Posterior cingulate gyrus (tissue), 11 donors: ENCODE data around the gene CYP4A11.
"Not testable (repeated sequence)": the region's sequence is repeated elsewhere in the genome, so short reads cannot be mapped to it uniquely, and the experiment has no call there.

Source experiments
- DNase-seq, 10 donors: peaks; one replicate each; pipeline versions ENCODE4 v3.0.0 to v3.0.0-alpha.2; 2020 to 2021; ENCODE audit warnings: mixed read lengths in 3 of 10
- intact Hi-C: fragments of 100-400 bp; cut with DNase I; formaldehyde crosslinking; loops from one replicate; pipeline ENCODE4 v1.15.1; 2023

CYP4A11 gene, protein sequence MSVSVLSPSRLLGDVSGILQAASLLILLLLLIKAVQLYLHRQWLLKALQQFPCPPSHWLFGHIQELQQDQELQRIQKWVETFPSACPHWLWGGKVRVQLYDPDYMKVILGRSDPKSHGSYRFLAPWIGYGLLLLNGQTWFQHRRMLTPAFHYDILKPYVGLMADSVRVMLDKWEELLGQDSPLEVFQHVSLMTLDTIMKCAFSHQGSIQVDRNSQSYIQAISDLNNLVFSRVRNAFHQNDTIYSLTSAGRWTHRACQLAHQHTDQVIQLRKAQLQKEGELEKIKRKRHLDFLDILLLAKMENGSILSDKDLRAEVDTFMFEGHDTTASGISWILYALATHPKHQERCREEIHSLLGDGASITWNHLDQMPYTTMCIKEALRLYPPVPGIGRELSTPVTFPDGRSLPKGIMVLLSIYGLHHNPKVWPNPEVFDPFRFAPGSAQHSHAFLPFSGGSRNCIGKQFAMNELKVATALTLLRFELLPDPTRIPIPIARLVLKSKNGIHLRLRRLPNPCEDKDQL

DNA sequence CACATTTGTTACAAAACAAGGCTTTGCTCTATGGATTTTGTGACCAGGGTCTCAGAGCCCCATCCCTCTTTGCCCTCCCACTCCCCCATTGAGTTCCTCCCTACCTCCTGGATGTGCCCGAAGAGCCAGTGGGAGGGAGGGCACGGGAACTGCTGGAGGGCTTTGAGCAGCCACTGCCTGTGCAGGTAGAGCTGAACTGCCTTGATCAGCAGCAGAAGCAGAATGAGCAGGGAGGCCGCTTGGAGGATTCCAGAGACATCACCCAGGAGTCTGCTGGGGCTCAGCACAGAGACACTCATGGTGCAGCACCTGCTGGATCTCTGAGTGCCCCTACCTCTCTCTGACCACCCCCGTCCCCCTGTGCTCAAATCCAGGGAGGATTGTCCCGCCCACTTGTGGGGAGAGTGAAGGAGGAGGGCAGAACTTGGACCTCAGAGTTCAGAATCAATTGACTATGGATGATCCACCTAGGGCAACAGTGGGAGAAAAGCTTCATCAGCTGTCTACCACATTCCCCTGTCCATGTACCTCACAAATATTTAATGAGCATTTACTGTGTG is at the start of gene CYP4A11:
Gene CYP4A11 (minus strand): TSS at position 342 of the 560 bp plus-strand sequence. CDS start 43 bp downstream, at position 299.
- intact Hi-C loops, result no loop called here

DNA sequence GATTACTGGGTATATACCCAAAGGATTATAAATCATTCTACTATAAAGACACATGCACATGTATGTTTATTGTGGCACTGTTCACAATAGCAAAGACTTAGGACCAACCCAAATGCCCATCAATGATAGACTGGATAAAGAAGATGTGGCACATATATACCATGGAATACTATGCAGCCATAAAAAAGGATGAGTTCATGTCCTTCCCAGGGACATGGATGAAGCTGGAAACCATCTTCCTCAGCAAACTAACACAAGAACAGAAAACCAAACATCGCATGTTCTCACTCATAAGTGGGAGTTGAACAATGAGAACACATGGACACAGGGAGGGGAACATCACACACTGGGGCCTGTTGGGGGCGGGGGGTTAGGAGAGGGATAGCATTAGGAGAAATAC is 49.3 kb upstream of the CYP4A11 start:
- intact Hi-C loops, DNase-seq: not testable (repeated sequence)

More for the DNA sequence above, at the start of gene CYP4A11:
- no peak for DNase-seq

DNA sequence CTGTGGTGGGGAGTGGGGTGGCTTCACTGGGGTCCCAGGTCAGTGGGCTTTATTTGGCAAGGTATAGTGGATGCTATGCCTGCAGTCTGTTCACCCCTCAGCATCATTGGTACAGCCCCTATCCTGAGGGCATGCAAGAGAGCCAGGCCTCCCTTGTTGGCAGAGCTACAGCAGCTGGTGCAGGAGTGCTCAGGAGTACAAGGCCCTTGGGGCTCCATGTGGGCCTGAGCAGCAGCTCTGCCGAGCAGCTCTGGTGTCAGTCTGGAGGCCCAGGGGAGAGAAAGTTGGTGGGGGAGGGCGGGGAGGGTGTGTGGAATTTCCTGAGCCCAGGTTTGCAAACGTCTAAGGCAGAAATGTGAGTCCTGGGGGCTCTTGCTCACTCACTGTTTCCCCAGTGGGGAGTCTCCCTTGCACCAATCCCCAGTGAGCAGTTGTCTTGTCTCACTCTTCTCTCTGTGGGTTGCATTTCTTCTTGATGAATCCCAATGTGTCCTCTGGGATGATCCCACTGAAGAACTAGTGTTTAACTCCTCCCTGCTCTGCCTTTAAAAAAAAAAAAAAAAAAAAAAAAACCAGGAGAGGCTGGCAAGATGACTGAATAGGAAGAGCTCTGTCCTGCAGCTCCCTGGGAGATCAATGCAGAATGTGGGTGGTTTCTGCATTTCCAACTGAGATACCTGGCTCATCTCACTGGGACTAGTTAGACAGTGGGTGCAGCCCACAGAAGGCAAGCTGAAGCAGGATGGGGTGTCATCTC is 42.7 kb upstream of the CYP4A11 start:
- DNase-seq, result no peak
- intact Hi-C loops, result no loop called here

DNA sequence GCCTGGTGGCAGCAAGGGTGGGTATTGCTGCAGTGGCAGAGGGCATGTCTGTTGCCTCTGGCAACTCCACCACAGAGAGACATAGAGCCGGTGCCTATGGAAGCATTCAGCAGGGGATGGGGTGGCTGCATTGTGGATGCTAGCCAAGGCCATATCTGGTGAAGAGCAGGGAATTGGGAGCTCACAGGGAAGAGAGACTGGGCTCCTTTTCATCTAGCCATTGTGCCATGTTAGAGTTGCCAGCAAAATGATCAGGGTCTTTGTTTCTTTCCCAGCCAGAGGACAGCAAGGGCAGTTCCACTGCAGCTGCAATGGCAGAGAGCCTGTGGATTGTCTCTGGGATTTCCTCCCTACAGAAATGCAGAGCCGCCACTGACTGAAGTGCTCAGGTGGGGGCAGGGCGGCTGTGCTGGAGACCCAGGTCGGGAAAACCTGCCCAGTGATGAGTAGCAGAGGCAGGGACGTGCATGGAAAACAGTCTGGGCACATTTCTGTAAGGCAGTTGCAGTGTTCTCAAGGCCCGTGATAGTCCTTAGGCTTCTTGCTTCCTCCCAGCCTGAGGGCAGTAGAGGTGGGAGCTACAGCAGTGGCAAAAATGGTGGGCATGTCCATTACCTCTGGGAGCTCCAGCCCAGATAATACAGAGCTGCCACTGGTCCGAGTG is 42.0 kb upstream of the CYP4A11 start:
- intact Hi-C loops, result no loop called here
- DNase-seq, result peak in 3 of 10 donors; percentile 5 to 65 (median 18)

DNA sequence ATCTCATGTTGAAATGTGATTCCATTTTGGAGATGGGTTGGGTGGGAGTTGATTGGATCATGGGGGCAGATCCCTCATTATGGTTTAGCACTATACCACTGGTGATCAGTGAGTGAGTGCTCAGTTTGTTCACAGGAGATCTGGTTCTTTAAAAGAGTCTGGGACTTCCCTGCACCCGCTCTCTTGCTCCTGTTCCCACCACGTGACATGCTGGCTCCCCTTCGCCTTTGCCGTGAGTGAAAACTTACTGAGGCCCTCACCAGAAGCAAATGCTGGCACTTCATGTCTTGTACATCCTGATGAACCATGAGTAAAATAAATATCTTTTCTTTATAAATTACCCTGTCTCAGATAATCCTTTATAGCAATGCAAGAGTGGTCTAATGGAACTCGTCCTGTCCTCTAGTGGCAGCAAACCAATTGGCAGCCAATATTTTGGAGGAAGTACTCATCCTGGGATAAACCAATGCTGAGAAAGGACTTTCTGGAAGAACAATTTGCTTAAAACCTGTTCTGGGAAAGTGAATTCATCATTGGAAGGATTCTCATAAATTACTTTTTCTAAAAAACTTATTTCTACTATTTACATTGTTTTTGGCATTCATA is 27.8 kb upstream of the CYP4A11 start:
- intact Hi-C loops, result no loop called here
- no peak for DNase-seq

DNA sequence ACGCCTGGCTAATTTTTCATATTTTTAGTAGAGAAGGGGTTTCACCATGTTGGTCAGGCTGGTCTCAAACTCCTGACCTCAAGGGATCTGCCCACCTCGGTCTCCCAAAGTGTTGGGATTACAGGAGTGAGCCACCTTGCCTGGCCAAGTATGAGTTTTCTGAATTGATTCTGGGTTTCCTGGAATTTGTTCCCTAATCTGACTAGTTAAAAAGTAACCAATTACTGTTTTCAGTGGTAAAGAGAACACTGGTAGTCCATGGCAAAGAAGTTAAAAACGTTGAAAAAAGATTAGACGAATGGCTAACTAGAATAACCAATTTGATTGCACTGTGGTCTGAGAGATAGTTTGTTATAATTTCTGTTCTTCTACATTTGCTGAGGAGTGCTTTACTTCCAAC is 21.0 kb upstream of the CYP4A11 start:
- DNase-seq, intact Hi-C loops: not testable (repeated sequence)

DNA sequence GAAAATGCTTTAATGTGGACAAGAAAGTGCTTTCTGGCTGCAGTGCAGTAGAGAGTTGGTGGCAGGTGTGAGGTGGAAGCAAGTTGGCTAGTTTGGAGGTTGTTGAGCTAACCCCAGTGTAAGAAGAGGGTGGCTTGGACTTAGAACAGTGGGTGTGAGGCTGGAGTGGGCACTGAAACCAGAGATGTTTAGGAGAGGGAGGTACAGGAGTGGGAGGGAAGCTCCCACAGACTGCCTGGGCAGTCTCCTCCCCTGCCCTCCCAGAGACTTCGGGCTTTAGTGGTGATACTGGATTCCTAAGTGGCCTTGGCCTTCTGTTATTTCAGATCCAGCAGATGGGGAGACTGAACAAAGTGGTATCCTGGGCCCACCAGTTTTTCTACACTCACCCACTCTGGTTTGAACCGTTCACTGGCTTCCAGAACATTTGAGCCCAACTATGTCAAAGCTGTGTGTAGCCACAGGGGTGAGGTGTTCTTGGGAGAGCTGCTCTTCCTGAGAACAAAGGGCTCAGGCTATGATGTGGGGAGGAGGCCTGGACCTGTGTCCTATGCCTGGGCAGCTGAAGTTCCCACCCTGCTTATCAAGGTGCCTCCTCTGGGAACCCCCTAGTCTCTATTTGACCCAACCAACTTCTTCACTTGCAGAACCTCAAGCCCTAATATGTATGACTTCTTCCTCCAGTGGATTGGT is 19.9 kb upstream of the CYP4A11 start:
- DNase-seq, result no peak
- intact Hi-C loops, result no loop called here

DNA sequence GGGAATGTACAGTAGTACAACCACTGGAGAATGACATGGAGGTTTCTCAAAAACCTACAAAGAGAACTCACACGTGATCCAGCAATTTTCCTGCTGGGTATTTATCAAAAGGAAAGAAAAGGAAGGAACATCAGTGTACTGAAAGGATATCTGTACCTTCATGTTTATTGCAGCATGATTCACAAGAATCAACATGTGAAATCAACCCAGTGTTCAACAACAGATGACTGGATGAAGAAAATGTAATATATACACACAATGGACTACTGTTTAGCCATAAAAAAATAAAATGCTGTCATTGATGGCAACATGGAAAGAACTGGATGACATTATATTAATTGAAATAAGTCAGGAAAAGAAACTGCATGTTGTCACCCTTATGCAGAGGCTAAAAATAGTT is 19.0 kb upstream of the CYP4A11 start:
- no peak for DNase-seq
- intact Hi-C loops, result no loop called here

DNA sequence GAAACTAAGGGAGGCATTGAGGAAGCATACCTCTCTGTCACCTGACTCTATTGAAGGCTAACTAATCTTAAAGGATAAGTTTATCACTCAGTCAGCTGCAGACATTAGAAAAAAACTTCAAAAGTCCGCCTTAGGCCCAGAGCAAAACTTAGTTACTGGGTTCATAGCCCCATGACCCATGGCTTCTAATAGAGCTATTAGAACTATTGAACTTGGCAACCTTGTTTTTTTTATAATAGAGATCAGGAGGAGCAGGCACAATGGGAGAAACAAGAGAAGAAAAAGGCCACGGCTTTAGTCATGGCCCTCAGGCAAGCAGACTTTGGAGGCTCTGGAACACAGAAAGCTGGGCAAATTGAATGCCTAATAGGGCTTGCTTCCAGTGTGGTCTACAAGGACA is 13.8 kb upstream of the CYP4A11 start:
- intact Hi-C loops, DNase-seq: not testable (repeated sequence)

DNA sequence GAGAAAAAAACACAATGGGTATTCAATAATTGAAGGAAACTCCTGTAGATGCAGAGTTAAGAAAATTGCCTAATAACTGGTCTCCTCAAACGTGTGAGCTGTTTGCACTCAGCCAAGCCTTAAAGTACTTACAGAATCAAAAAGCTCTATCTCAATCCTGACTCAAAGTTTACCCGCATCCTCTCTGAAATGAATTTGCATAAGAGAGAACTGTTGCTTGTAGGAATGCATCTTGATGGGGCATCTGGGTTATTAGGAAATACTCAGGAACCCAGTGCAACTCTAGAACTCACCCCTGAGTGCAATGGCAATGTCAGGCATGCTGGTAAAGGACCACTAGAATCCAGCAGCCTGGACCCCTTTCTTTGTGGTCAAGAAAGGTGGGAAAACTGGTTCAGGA is 12.6 kb upstream of the CYP4A11 start:
- DNase-seq, intact Hi-C loops: not testable (repeated sequence)

DNA sequence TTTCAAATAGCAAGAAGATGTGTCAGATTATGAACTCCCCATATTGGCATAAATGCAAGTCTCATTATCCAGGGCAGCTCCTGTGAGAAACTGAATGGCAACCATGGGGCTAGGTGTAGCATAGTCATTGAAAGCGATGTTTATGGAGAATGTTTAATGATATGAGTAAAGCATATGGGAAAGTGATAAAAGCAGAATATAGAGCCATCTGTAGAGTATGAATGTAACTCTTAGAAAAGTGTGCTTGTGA is 8.1 kb upstream of the CYP4A11 start:
- DNase-seq, intact Hi-C loops: not testable (repeated sequence)

DNA sequence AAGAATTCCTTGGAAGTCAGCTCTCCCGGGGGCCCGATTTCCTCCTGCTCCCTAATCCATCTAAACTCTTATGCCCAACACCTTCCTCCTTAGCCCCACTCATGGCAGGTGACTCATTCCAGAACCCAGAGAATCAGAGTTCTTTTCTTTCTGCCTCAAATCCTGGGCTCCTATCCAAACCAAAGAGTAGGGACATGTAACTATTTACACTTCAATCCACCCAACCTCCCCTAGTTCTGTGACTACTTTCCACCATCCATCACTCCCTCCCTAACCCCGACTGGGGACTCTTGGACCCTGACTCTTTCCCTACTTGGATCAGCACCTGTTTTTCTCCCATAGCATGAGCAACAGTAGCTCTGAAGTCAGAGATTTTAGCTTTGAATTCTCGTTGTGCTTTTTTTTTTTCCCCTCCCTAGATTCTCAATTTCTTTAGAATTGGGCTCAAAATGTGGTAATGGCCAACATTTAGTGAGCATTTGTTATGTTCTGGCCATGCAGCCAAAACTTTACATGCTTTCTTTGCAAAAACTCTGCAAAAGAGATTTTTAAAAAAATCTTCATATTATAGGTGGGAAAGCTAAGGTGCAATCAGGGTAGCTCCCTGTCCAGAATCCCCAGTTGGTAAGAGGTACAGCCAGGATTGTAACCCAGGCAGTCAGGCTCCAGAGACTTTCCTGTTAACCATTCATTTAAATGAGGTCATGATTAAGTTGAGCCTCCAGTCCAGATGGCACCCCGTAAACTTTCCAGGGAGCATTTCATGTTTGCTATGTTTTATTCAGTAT is 7.5 kb upstream of the CYP4A11 start:
- DNase-seq, result no peak
- intact Hi-C loops, result no loop called here

DNA sequence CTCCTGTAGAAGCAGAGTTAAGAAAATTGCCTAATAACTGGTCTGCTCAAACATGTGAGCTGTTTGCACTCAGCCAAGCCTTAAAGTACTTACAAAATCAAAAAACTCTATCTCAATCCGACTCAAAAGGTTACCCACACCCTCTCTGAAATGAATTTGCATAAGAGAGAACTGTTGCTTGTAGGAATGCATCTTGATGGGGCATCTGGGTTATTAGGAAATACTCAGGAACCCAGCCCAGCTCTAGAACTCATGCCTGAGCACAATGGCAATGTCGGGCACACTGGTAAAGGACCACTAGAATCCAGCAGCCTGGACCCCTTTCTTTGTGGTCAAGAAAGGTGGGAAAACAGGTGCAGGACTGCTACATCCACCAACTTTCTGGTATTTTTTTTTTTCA is 6.4 kb upstream of the CYP4A11 start:
- intact Hi-C loops, DNase-seq: not testable (repeated sequence)

DNA sequence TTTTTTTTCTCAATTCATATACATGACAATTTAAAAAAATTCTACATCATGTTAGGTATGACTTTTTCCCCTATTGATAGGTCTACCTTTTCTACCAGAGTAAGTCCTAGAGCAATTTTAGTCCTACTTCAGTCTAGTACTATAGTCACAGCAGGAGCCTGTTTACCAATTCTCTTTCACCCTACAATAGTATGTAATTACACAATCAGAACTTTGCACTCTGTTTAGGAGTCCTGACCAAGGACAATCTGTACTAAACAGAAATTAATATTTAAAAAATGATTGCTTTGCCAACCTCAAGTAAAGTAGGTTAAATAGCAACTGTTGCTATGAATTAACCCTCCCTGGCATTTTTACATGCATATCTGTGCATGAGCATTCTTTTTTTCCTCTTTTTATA is 810 bp upstream of the CYP4A11 start:
- DNase-seq, result no peak
- intact Hi-C loops, result no loop called here

DNA sequence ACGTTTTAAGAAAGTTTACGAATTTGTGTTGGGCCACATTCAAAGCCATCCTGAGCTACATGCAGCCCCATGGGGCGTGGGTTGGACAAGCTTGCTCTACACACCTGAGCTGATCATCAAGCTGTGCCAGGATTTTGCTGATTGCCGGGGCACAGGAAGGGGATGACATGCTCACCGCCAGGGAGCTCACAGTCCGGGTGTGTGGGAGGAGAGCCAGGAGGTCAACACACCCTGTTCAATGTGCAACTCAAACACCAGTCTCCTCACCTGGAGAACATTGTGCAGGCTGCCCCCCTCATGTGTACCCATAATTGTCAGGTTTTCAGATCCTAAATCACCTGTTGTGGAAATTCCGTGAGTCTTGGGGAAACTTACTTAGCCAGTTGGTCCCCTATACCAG is 969 bp downstream of the CYP4A11 start:
- DNase-seq, result peak in 1 of 10 donors; percentile 64
- intact Hi-C loops, result no loop called here

DNA sequence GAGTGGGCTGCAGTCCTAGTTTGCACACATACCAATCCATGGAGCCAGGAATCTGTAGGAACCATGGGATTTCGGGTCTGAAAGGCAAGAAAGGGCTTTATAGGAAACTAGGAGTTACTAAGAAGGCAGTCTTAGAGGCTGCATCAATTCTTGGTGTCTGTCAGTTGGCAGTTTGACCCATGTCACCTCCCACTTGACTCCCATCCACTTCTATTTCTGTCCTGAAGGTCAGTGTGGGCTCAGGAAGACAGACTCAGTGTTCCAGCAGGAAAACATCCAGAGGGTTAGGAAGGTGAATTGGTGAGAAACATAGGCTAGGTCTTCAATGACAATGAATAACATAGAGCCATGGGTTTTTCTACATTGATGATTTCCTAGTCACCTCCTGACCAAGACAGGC is 4.0 kb downstream of the CYP4A11 start:
- intact Hi-C loops, result no loop called here
- no peak for DNase-seq

DNA sequence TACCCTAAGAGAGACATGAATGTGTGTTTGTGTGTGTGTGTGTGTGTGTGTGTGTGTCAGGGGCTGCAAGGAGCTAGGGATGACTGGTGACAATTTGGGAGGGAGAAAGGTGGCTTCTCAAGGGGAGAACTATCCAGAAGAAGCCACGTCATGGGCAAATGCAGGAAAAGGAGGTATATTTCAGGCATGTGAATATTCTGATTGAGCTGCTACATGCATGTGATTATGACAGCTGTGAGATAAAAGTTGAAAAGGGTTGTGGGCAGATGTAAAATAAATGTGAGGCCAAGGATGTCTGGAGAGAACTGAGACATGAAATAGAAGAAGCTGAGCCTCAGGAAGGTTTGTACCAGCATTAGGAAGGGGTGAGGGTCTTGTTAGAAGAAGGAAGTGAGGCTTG is 4.5 kb downstream of the CYP4A11 start:
- intact Hi-C loops, result no loop called here

DNA sequence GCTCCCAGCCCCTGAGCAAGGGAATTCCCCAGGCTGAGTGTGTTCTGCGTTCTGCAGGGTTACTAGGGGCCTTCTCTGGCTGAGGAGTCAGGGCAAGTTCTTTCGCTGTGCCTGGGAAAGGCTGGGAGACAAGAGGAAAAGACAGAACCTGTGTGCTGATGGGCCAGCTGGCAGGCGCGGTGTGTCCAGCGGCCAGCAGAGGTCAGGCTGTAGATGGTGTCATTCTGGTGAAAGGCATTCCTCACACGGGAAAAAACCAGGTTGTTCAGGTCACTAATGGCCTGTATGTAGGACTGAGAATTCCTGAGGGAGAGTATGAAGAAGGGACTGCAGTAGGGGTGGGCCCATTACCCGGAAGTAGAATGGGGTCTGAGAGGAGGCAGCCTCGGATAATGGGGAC is 6.4 kb downstream of the CYP4A11 start:
- intact Hi-C loops, DNase-seq: not testable (repeated sequence)

More for the DNA sequence above, 4.5 kb downstream of the CYP4A11 start:
- DNase-seq, result no peak

DNA sequence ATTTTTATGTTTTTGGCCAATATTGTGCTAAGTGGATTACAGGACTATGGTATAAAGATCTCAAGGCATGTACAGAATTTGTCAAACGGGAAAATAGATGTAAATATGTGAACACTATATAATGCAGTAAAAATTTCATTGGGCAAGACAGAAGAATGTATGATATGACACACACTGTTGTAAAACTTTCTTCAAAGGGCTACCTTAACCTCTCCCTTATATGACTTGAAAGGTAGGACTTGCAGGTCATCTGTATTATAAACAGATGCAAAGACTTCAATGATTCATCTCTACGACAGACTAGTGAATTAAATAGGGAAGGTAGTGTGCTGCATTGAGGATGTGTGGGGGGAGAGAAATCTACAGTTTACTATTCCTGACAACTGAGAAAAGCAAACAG is 9.3 kb downstream of the CYP4A11 start:
- DNase-seq, intact Hi-C loops: not testable (repeated sequence)
